Measurements from ENCODE around the gene KLHDC7A.

- no peak for TF ChIP-seq CTCF (conservative IDR thresholded peaks at IDR 0.05)
- TF ChIP-seq ZFX (IDR thresholded peaks at IDR 0.05) = no peak
These were observed 9.9 kb upstream of the KLHDC7A start for GRCh38 chr1:18470671-18471355.
